IMR-90 (cell line): ENCODE data around the gene ANKRD10. TPM values are rescaled to one million over a fixed set of nuclear protein-coding genes. Genes with fewer than 3 reads are reported as not detected.

Experiments used
- ATAC-seq: fragments of 200-7000 bp; cut with Tn5 transposase; 2 replicates; pipeline ENCODE4 v1.9.1; 2020; ENCODE audit warnings: low read depth, mild to moderate bottlenecking, moderate library complexity
- BruUV-seq: library from RNA; stranded (reverse); fragments of 400-500 nt; replicated peaks from 2 replicates; lab custom pipeline; 2021; lab: Mats Ljungman, UMichigan
- CTCF ChIA-PET: fragments of 300-600 bp; formaldehyde crosslinking; extraction: SDS; loops from one replicate; lab custom pipeline; 2021; ENCODE audit warnings: antibody characterized with exemption; lab: Yijun Ruan, JAX
- POLR2A ChIA-PET: fragments of 300-600 bp; sonication (Branson Sonifier 250); formaldehyde crosslinking; loops from one replicate; lab custom pipeline; 2022; ENCODE audit warnings: antibody characterized with exemption; ENCODE audit not compliant: unreplicated experiment; lab: Charles Lee
- DNase-seq: peaks from one replicate; pipeline ENCODE4 v3.0.0; 2013
- H2AFZ ChIP-seq: replicated peaks from 2 replicates; pipeline ENCODE3; 2013; ENCODE audit warnings: low read length, mild to moderate bottlenecking; ENCODE audit not compliant: poor library complexity
- H2AK5ac ChIP-seq: 2 replicates; pipeline ENCODE4 v1.6.1; 2013; ENCODE audit warnings: low read depth, low read length, inconsistent platforms
- H2AK9ac ChIP-seq: replicated peaks from 2 replicates; pipeline ENCODE3; 2013; ENCODE audit warnings: mild to moderate bottlenecking, low read depth, low read length, moderate library complexity; ENCODE audit not compliant: poor library complexity
- H2BK120ac ChIP-seq: 2 replicates; pipeline ENCODE4 v1.6.1; 2013; ENCODE audit warnings: low read depth, low read length, inconsistent platforms
- H2BK15ac ChIP-seq: 3 replicates; pipeline ENCODE4 v1.6.1; 2013; ENCODE audit warnings: low read depth, low read length, inconsistent platforms
- H2BK20ac ChIP-seq: 2 replicates; pipeline ENCODE4 v1.6.1; 2013; ENCODE audit warnings: low read depth, mild to moderate bottlenecking, inconsistent platforms, low read length, moderate library complexity
- H2BK5ac ChIP-seq: 2 replicates; pipeline ENCODE4 v1.6.1; 2013; ENCODE audit warnings: mild to moderate bottlenecking, low read depth, low read length, inconsistent platforms; ENCODE audit not compliant: poor library complexity, severe bottlenecking
- H3K14ac ChIP-seq: replicated peaks from 2 replicates; pipeline ENCODE4 v1.6.1; 2013; ENCODE audit warnings: low read depth, low read length, inconsistent platforms
- H3K18ac ChIP-seq: 2 replicates; pipeline ENCODE4 v1.6.1; 2013; ENCODE audit warnings: low read depth, low read length, control low read depth
- H3K23ac ChIP-seq: 2 replicates; pipeline ENCODE4 v1.6.1; 2013; ENCODE audit warnings: low read depth, low read length, inconsistent platforms
- H3K27ac ChIP-seq: 2 replicates; pipeline ENCODE4 v1.5.1; 2013; ENCODE audit warnings: mild to moderate bottlenecking, control low read depth, low read length; ENCODE audit not compliant: insufficient read depth
- H3K27me3 ChIP-seq: 2 replicates; pipeline ENCODE4 v1.6.1; 2013; ENCODE audit warnings: low read length; ENCODE audit not compliant: control insufficient read depth, insufficient read depth
- H3K36me3 ChIP-seq: 2 replicates; pipeline ENCODE4 v1.6.1; 2013; ENCODE audit warnings: low read length, mixed read lengths; ENCODE audit not compliant: control insufficient read depth, insufficient read depth
- H3K4ac ChIP-seq: 2 replicates; pipeline ENCODE4 v1.6.1; 2013; ENCODE audit warnings: low read depth, low read length, inconsistent platforms
- H3K4me1 ChIP-seq: 2 replicates; pipeline ENCODE4 v1.6.1; 2013; ENCODE audit warnings: low read length, mixed read lengths; ENCODE audit not compliant: control insufficient read depth, insufficient read depth
- H3K4me2 ChIP-seq: 2 replicates; pipeline ENCODE4 v1.6.1; 2013; ENCODE audit warnings: low read depth, mild to moderate bottlenecking, control low read depth, low read length, moderate library complexity
- H3K4me3 ChIP-seq: 2 replicates; pipeline ENCODE4 v1.5.1; 2013; ENCODE audit warnings: low read depth, mild to moderate bottlenecking, control low read depth, low read length, moderate library complexity; ENCODE audit not compliant: insufficient read depth
- H3K56ac ChIP-seq: 2 replicates; pipeline ENCODE4 v1.6.1; 2013; ENCODE audit warnings: low read length, inconsistent platforms; ENCODE audit not compliant: insufficient read depth; ENCODE audit errors: extremely low read depth
- H3K79me1 ChIP-seq, 2 experiments: 2 replicates each; pipeline ENCODE4 v1.6.1; 2013; ENCODE audit warnings: low read length in 2 of 2, inconsistent platforms in 1 of 2, low read depth in 1 of 2
- H3K9ac ChIP-seq: 2 replicates; pipeline ENCODE4 v1.6.1; 2013; ENCODE audit warnings: low read depth, low read length, control low read depth
- H3K9me1 ChIP-seq: 2 replicates; pipeline ENCODE4 v1.6.1; 2013; ENCODE audit warnings: low read length, inconsistent platforms; ENCODE audit not compliant: insufficient read depth
- H3K9me3 ChIP-seq: 2 replicates; pipeline ENCODE4 v1.6.1; 2013; ENCODE audit warnings: low read length; ENCODE audit not compliant: control insufficient read depth, insufficient read depth
- H4K20me1 ChIP-seq: 2 replicates; pipeline ENCODE4 v1.6.1; 2013; ENCODE audit warnings: low read length, inconsistent platforms; ENCODE audit not compliant: insufficient read depth
- H4K5ac ChIP-seq: 2 replicates; pipeline ENCODE4 v1.6.1; 2013; ENCODE audit warnings: mild to moderate bottlenecking, low read depth, low read length, control low read depth
- H4K8ac ChIP-seq, 2 experiments: 2 replicates each; pipeline ENCODE4 v1.6.1; 2013; ENCODE audit warnings: low read depth in 2 of 2, low read length in 2 of 2, control low read depth in 1 of 2, inconsistent platforms in 1 of 2
- H4K91ac ChIP-seq: 2 replicates; pipeline ENCODE4 v1.6.1; 2013; ENCODE audit warnings: low read depth, low read length, inconsistent platforms; ENCODE audit not compliant: insufficient read depth
- BHLHE40 ChIP-seq: fragments of 150-350 bp; IDR thresholded peaks from 2 replicates; pipeline ENCODE4 v1.6.1; 2016; ENCODE audit warnings: mild to moderate bottlenecking, low read depth, low read length
- CEBPB ChIP-seq: IDR thresholded peaks from 2 replicates; pipeline ENCODE4 v1.6.1; 2012; ENCODE audit warnings: low read depth, low read length, improper control_type of control experiment
- CHD1 ChIP-seq: IDR thresholded peaks from 2 replicates; pipeline ENCODE4 v1.6.1; 2012; ENCODE audit warnings: low read depth, low read length, improper control_type of control experiment
- CTCF ChIP-seq: conservative IDR thresholded peaks from 2 replicates; pipeline ENCODE4 v1.5.1; 2012; ENCODE audit warnings: mild to moderate bottlenecking, low read depth, low read length, improper control_type of control experiment
- FOS ChIP-seq: fragments of 150-350 bp; IDR thresholded peaks from 2 replicates; pipeline ENCODE4 v1.6.1; 2016; ENCODE audit warnings: low read depth, low read length
- MAFK ChIP-seq: IDR thresholded peaks from 2 replicates; pipeline ENCODE4 v1.6.1; 2012; ENCODE audit warnings: low read depth, low read length, improper control_type of control experiment
- MAZ ChIP-seq: IDR thresholded peaks from 2 replicates; pipeline ENCODE4 v1.6.1; 2012; ENCODE audit warnings: low read depth, mild to moderate bottlenecking, low read length, improper control_type of control experiment, moderate library complexity, borderline replicate concordance
- MXI1 ChIP-seq: IDR thresholded peaks from 2 replicates; pipeline ENCODE4 v1.6.1; 2012; ENCODE audit warnings: low read depth, mild to moderate bottlenecking, low read length, moderate library complexity, borderline replicate concordance
- NFE2L2 ChIP-seq: fragments of 150-350 bp; IDR thresholded peaks from 2 replicates; pipeline ENCODE4 v1.6.1; 2016; ENCODE audit warnings: low read depth, mild to moderate bottlenecking, low read length
- POLR2A ChIP-seq: IDR thresholded peaks from 2 replicates; pipeline ENCODE4 v1.6.1; 2012; ENCODE audit warnings: mild to moderate bottlenecking, low read depth, low read length
- RAD21 ChIP-seq: IDR thresholded peaks from 2 replicates; pipeline ENCODE4 v1.6.1; 2012; ENCODE audit warnings: low read length, improper control_type of control experiment
- RCOR1 ChIP-seq: IDR thresholded peaks from 2 replicates; pipeline ENCODE4 v1.6.1; 2012; ENCODE audit warnings: mild to moderate bottlenecking, low read length, improper control_type of control experiment; ENCODE audit not compliant: insufficient replicate concordance
- RFX5 ChIP-seq: IDR thresholded peaks from 2 replicates; pipeline ENCODE4 v1.8.0; 2012; ENCODE audit warnings: low read depth, mild to moderate bottlenecking, low read length, moderate library complexity
- SMC3 ChIP-seq: fragments of 150-350 bp; IDR thresholded peaks from 2 replicates; pipeline ENCODE4 v1.6.1; 2016; ENCODE audit warnings: low read depth, mild to moderate bottlenecking, antibody characterized with exemption, low read length, moderate library complexity
- USF2 ChIP-seq: fragments of 150-350 bp; IDR thresholded peaks from 2 replicates; pipeline ENCODE4 v1.6.1; 2017; ENCODE audit warnings: mild to moderate bottlenecking, antibody characterized with exemption, low read length, low read depth
- WGBS, 2 experiments: methylation state at CpG; one replicate each; pipeline versions ENCODE4 v1.1.5 to v1.1.7; 2013; ENCODE audit warnings: missing lambda C conversion rate in 2 of 2; ENCODE audit not compliant: insufficient read length in 1 of 2; ENCODE audit errors: extremely low coverage in 2 of 2; 5-methylcytosine and 5-hydroxymethylcytosine counted together
- dilution Hi-C: fragments of 300-500 bp; cut with HindIII; formaldehyde crosslinking; loops from one replicate; pipeline ENCODE4 v1.14.3; 2018; ENCODE audit warnings: low sequenced_read_pairs; ENCODE audit not compliant: unreplicated experiment
- in situ Hi-C: fragments of 300-500 bp; cut with MboI; formaldehyde crosslinking; loops from 3 replicates; pipeline ENCODE4 v1.14.3; 2019; ENCODE audit warnings: low sequenced_read_pairs, inconsistent platforms, mixed read lengths
- intact Hi-C: fragments of 100-400 bp; cut with micrococcal nuclease; formaldehyde crosslinking; loops from 2 replicates; pipeline ENCODE4 v1.10.0; 2022
- polyA plus RNA-seq, 3 experiments: library from polyadenylated mRNA; depleted of rRNA; stranded (reverse); fragments of >200 nt; gene quantifications; 2 replicates each; pipeline ENCODE4 v1.2.3, GENCODE V29; 2012; ENCODE audit warnings: low replicate concordance in 1 of 3
- total RNA-seq: library from RNA; depleted of rRNA; stranded (reverse); fragments of >200 nt; gene quantifications from 2 replicates; pipeline ENCODE4 v1.2.3, GENCODE V29; 2012

The ANKRD10 gene
- total and polyA plus RNA-seq, 2 of the 4 experiments (the other 2 are of a cell fraction) = 18.3 to 31.1 TPM

GRCh38 chr13:110841846-110842245 lies 73.0 kb downstream of the ANKRD10 start:
- intact Hi-C loops (no loop called here), in situ Hi-C loops (no loop called here), dilution Hi-C loops (no loop called here)
- Histone ChIP-seq H3K9ac (no peak overlapping the region), H4K8ac (no peak overlapping the region), H3K4ac (no peak overlapping the region), H2AK5ac (no peak overlapping the region), H2BK120ac (no peak overlapping the region), H3K27ac (no peak overlapping the region), H3K27me3 (peaks cover 49% of the 10 kb centered on the region), H3K4me2 (no peak overlapping the region), H3K9me1 (no peaks in the 10 kb centered on the region), H3K79me1 (no peaks in the 10 kb centered on the region), H2BK20ac (no peak overlapping the region), H3K4me1 (no peaks in the 10 kb centered on the region), H4K5ac (no peak overlapping the region), H3K23ac (no peak overlapping the region), H2BK15ac (no peak overlapping the region), H2AK9ac (no peak overlapping the region), H2BK5ac (no peak overlapping the region), H4K20me1 (no peaks in the 10 kb centered on the region), H3K18ac (no peak overlapping the region), H2AFZ (no peak overlapping the region), H3K4me3 (no peak overlapping the region), H4K91ac (no peak overlapping the region), H3K56ac (no peak overlapping the region), H3K36me3 (no peaks in the 10 kb centered on the region), H3K9me3 (peaks cover 6% of the 10 kb centered on the region), H3K14ac (no peak overlapping the region)
- no peak for TF ChIP-seq MAFK
- no peak for TF ChIP-seq POLR2A
- TF ChIP-seq MAZ = no peak
- TF ChIP-seq RAD21 = no peak
- TF ChIP-seq USF2 = no peak
- TF ChIP-seq RFX5 = no peak
- TF ChIP-seq SMC3 = no peak
- TF ChIP-seq NFE2L2 = no peak
- no peak for TF ChIP-seq FOS
- TF ChIP-seq RCOR1 = no peak
- no peak for TF ChIP-seq BHLHE40
- no peak for TF ChIP-seq CTCF
- no peak for TF ChIP-seq MXI1
- no peak for TF ChIP-seq CEBPB
- TF ChIP-seq CHD1 = no peak
- CTCF ChIA-PET = no interaction called here
- POLR2A ChIA-PET = no interaction called here
- BruUV-seq = no TSS peak
- WGBS, 2 experiments = 54% methylated on average over 2 of the region's 3 CpGs; no CpG with 5 or more reads in 1 of the 2 experiments
- DNase-seq (peak; percentile 8), ATAC-seq (no peak)
